Pons (tissue), 1 donor: ENCODE results near the gene SLC5A1.
A peak's percentile ranks its signal among the peaks of the same experiment; 100 is the strongest.
"Not testable (repeated sequence)": the region's sequence is repeated elsewhere in the genome, so short reads cannot be mapped to it uniquely, and the experiment has no call there.

Experiments used
- DNase-seq: peaks from one replicate; pipeline ENCODE4 v3.0.0-alpha.2; 2016; ENCODE audit warnings: low spot score

Gene SLC5A1

GRCh38 chr22:32088084-32088483 lies 45.0 kb downstream of the SLC5A1 start:
- DNase-seq, result no peak

- no peak for DNase-seq
Measured at GRCh38 chr22:32097018-32097417, 54.0 kb downstream of the SLC5A1 start.

GRCh38 chr22:32097881-32098499 lies 54.9 kb downstream of the SLC5A1 start:
- no peak for DNase-seq

GRCh38 chr22:32100711-32101110 lies 57.6 kb downstream of the SLC5A1 start:
- no peak for DNase-seq

GRCh38 chr22:32103658-32104315 lies 60.7 kb downstream of the SLC5A1 start:
- peak; percentile 36 for DNase-seq

GRCh38 chr22:32106930-32107329 lies 63.9 kb downstream of the SLC5A1 start:
- DNase-seq, result no peak

GRCh38 chr22:32112380-32112779 lies 69.3 kb downstream of the SLC5A1 start:
- DNase-seq, result no peak

GRCh38 chr22:32119568-32120235 lies 76.6 kb downstream of the SLC5A1 start:
- no peak for DNase-seq

- no peak for DNase-seq
Measured at GRCh38 chr22:32120603-32121002, 77.5 kb downstream of the SLC5A1 start.

GRCh38 chr22:32122899-32123298 lies 79.8 kb downstream of the SLC5A1 start:
- DNase-seq, result no peak

GRCh38 chr22:32123657-32124056 lies 80.6 kb downstream of the SLC5A1 start:
- DNase-seq, result no peak

- DNase-seq, result no peak
Measured at GRCh38 chr22:32127904-32128303, 84.8 kb downstream of the SLC5A1 start.

- no peak for DNase-seq
Measured at GRCh38 chr22:32130464-32130863, 87.4 kb downstream of the SLC5A1 start.

- no peak for DNase-seq
Measured at GRCh38 chr22:32132126-32132525, 89.1 kb downstream of the SLC5A1 start.

- no peak for DNase-seq
Measured at GRCh38 chr22:32132783-32133182, 89.7 kb downstream of the SLC5A1 start.

- not testable (repeated sequence) for DNase-seq
Measured at GRCh38 chr22:32134796-32135195, 91.7 kb downstream of the SLC5A1 start.

GRCh38 chr22:32135958-32136357 lies 92.9 kb downstream of the SLC5A1 start:
- not testable (repeated sequence) for DNase-seq

- not testable (repeated sequence) for DNase-seq
Measured at GRCh38 chr22:32136881-32137280, 93.8 kb downstream of the SLC5A1 start.

GRCh38 chr22:32137731-32138324 lies 94.8 kb downstream of the SLC5A1 start:
- peak; percentile 61 for DNase-seq

- not testable (repeated sequence) for DNase-seq
Measured at GRCh38 chr22:32138576-32138975, 95.5 kb downstream of the SLC5A1 start.

GRCh38 chr22:32140688-32141087 lies 97.6 kb downstream of the SLC5A1 start:
- DNase-seq, result not testable (repeated sequence)

- no peak for DNase-seq
Measured at GRCh38 chr22:32142600-32142999, 99.5 kb downstream of the SLC5A1 start.
